OCI-LY3 (cell line): ENCODE measurements around the gene PCSK5.

Source experiments
- CTCF ChIP-seq: fragments of 200-600, 300-600 bp; sonication (generic); IDR thresholded peaks from 2 replicates; pipeline ENCODE4 v1.5.1; 2014; ENCODE audit warnings: antibody characterized with exemption, low read length, low read depth
- EZH2phosphoT487 ChIP-seq: fragments of 200-600 bp; shearing (Covaris generic); IDR thresholded peaks from 2 replicates; pipeline ENCODE4 v1.6.1; 2018; ENCODE audit warnings: antibody characterized with exemption, mixed run types, low read depth

DNA sequence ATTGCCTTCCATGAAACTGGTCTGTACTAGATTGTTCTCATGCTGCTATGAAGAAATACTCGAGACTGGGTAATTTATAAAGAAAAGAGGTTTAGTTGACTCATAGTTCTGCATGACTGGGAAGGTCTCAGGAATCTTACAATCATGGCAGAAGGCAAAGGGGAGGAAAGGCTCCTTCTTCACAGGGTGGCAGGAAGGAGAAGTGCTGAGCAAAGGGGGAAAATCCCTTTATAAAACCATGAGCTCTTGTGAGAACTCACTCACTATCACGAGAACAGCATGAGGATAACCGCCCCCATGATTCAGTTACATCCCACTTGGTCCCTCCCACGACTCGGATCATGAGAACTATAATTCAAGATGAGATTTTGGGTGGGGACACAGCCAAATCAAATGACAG, 340.5 kb downstream of the PCSK5 start:
- TF ChIP-seq CTCF (no peak), EZH2phosphoT487 (no peak)
